BLaER1 treated with 17β-estradiol and CSF1 and Interleukin-3, amounts not matched to agents 10 nM and 100 nM (cell line): ENCODE measurements around the gene STX16.
A peak's percentile ranks its signal among the peaks of the same experiment; 100 is the strongest.

Experiments used
- H3K27ac ChIP-seq, 11 experiments: shearing (Covaris generic); formaldehyde crosslinking; 2 replicates each; pipeline ENCODE4 v1.8.1; 2022
- H3K27me3 ChIP-seq, 11 experiments: shearing (Covaris generic); formaldehyde crosslinking; 2 replicates each; pipeline ENCODE4 v1.8.1; 2022
- H3K36me3 ChIP-seq, 11 experiments: shearing (Covaris generic); formaldehyde crosslinking; 2 replicates each; pipeline ENCODE4 v1.8.1; 2022
- H3K4me1 ChIP-seq, 10 experiments: shearing (Covaris generic); formaldehyde crosslinking; 2 replicates each; pipeline ENCODE4 v1.8.1; 2022
- H3K4me2 ChIP-seq, 11 experiments: shearing (Covaris generic); formaldehyde crosslinking; 2 replicates each; pipeline ENCODE4 v1.8.1; 2022
- H3K4me3 ChIP-seq, 10 experiments: shearing (Covaris generic); formaldehyde crosslinking; 2 replicates each; pipeline ENCODE4 v1.8.1; 2022
- H3K9ac ChIP-seq, 11 experiments: shearing (Covaris generic); formaldehyde crosslinking; 2 replicates each; pipeline ENCODE4 v1.8.1; 2022
- H3K9me3 ChIP-seq, 11 experiments: shearing (Covaris generic); formaldehyde crosslinking; replicated peaks in 1 of 11; 2 replicates each; pipeline ENCODE4 v1.8.1; 2022
- H4K20me1 ChIP-seq, 11 experiments: shearing (Covaris generic); formaldehyde crosslinking; 2 replicates each; pipeline ENCODE4 v1.8.1; 2022
- Cebpa-rat ChIP-seq, 11 experiments: shearing (Covaris generic); IDR thresholded peaks; 2 replicates each; pipeline ENCODE4 v1.8.1; 2022

The STX16 gene

DNA sequence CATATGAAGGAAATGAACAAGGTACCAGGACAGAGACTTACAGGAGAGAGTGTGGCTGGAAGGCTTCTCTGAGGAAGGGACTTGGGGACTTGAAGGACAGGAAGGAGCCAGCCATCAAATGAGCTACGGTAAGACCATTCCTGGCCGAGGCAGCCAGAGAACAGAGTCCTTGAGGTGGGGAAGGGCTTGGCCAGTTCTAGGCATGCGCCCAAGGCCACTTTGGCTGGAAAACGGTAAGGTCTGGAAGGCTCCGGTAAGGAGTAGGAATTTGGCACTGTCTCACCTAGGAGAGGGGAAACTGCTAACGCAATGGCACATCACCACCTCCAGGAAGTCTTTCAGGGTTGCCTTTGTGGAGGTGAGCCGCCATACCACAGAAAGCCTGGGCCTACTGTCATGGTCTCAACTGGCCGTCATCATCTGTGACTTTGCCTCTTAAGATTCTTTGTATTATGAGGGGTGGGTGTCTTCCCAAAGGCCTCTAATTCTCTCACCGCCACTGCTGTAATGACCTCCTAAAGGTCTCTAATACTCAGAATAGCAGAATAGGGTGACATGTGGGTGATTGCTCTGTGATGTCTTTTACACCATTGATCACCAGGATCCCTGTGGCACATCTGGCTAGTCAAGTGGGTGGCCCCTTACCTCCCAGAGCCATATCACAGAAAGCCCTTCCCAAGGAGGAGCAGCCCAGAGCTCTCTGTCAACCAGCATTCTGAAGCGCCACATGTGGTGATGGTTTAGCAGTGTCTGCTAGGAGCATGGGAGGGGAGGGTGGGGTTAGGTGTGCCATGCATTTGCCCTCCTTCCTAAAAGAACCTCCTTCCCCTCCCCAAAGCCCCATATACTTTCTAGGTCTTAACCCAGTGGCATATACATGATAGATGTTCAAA, 17.7 kb upstream of the STX16 start:
- Histone ChIP-seq H3K36me3 (no peaks in the 10 kb centered on the region), H4K20me1 (no peaks in the 10 kb centered on the region), H3K9me3 (no peaks in the 10 kb centered on the region), H3K4me3 (no peak overlapping the region), H3K27me3 (no peaks in the 10 kb centered on the region), H3K4me1 (peaks cover 12 to 22% (median 15%) of the 10 kb centered on the region in 10 experiments), H3K9ac (no peak overlapping the region), H3K27ac (no peak overlapping the region), H3K4me2 (peak overlapping the region in 1 of 11 experiments; percentile 81; a peak in 1 of 22 replicates)
- no peak for TF ChIP-seq Cebpa-rat (IDR thresholded peaks at IDR 0.05)

DNA sequence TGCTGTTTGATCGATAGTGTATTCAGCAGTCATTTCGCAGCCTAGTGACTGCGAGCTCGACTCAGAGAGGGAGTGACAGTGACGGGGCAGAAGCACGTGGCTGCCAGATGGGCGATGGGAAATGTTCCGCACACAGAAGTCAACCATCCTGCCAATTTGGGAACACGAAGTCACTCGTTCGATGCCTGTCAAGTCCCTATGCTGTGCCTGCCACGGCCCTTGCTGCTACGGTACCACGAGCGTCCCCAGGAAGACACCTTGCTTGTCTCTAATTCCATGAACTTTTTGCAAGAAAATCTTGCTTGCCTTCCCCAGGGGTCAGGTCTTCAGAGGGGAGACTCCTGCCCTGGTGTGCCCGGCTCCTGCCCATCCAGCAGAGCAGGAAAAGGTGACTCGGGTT, 17.0 kb upstream of the STX16 start:
- H3K27ac ChIP-seq: no peak overlapping the region
- no peaks in the 10 kb centered on the region for H3K36me3 ChIP-seq
- H3K4me3 ChIP-seq: no peak overlapping the region
- no peaks in the 10 kb centered on the region for H3K27me3 ChIP-seq
- H4K20me1 ChIP-seq: no peaks in the 10 kb centered on the region
- H3K4me2 ChIP-seq: peak overlapping the region; percentile 67 to 87 (median 81)
- H3K9me3 ChIP-seq: no peaks in the 10 kb centered on the region
- H3K4me1 ChIP-seq: peaks cover 12 to 22% (median 15%) of the 10 kb centered on the region in 10 experiments
- peak overlapping the region in 2 of 11 experiments; percentile 14 to 43; a peak in 3 of 22 replicates for H3K9ac ChIP-seq
- TF ChIP-seq Cebpa-rat (IDR thresholded peaks at IDR 0.05): no peak

DNA sequence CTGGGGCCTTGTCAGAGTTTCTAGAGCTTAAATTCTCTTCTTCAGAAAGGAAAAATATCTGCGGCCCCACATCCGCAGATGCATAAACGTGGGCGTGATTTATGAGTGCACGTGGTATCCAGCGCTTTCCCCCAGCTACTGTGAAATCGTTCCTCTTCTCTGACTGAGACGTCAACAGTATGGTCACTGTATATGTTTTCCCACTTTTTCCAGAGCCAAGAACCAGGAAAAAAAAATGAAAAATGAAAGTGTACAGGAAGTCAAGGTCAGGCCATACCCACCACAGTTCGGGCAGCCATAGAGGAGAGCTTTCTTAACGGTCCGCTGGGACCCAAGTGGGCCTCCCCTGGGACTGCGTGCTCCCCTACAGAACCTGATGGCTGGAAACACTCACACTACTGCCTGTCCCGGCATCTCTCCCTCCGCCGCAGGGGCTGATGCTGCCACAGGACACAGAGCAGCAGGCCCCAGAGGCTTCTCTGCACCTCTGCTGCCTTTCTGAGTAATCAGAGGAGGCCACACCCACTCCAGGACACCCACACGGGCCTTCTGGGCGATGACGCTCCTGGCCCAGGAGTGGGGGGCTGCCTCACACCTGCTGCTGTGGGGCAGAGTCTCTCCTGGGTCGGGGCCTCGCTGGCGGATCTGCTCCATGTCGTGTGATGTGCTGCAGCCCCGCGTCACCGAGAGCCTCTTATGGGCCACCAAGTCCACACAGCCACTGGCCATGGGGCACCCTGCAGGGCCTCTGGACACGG, 16.4 kb upstream of the STX16 start:
- Histone ChIP-seq H3K27ac (no peak overlapping the region), H3K4me3 (no peak overlapping the region), H3K9me3 (no peaks in the 10 kb centered on the region), H3K4me2 (peak overlapping the region; percentile 67 to 87 (median 81)), H3K9ac (peak overlapping the region in 5 of 11 experiments; percentile 7 to 43 (median 37); a peak in 5 of 22 replicates), H3K36me3 (no peaks in the 10 kb centered on the region), H3K4me1 (peaks cover 12 to 22% (median 15%) of the 10 kb centered on the region in 10 experiments), H4K20me1 (no peaks in the 10 kb centered on the region), H3K27me3 (no peaks in the 10 kb centered on the region)
- TF ChIP-seq Cebpa-rat (IDR thresholded peaks at IDR 0.05): no peak

DNA sequence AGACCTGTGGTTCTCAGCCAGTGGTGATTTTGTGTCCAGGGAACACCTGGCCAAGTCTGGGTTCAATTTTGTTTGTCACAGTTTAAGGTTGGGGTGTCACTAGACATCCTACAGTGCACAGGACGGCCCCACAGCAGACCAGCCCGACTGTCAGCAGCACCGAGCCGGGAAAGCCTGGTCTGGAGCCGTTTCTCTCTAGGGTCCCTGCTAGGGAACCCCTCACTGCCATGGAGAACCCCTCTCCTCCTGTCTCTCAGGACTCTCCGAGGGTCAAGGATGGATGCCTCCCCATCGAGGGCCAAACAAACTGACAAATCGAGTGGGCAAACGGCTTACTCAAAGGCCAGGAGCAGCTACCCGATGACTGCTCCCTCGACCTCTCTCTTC, 15.8 kb upstream of the STX16 start:
- Histone ChIP-seq H3K27me3 (no peaks in the 10 kb centered on the region), H3K27ac (no peak overlapping the region), H3K4me3 (no peak overlapping the region), H3K36me3 (no peaks in the 10 kb centered on the region), H3K9ac (peak overlapping the region in 3 of 11 experiments; percentile 14 to 38 (median 37); a peak in 2 of 22 replicates), H3K4me1 (peaks cover 12 to 22% (median 15%) of the 10 kb centered on the region in 10 experiments), H3K9me3 (no peaks in the 10 kb centered on the region), H3K4me2 (peak overlapping the region; percentile 67 to 87 (median 81)), H4K20me1 (no peaks in the 10 kb centered on the region)
- TF ChIP-seq Cebpa-rat (IDR thresholded peaks at IDR 0.05): no peak

DNA sequence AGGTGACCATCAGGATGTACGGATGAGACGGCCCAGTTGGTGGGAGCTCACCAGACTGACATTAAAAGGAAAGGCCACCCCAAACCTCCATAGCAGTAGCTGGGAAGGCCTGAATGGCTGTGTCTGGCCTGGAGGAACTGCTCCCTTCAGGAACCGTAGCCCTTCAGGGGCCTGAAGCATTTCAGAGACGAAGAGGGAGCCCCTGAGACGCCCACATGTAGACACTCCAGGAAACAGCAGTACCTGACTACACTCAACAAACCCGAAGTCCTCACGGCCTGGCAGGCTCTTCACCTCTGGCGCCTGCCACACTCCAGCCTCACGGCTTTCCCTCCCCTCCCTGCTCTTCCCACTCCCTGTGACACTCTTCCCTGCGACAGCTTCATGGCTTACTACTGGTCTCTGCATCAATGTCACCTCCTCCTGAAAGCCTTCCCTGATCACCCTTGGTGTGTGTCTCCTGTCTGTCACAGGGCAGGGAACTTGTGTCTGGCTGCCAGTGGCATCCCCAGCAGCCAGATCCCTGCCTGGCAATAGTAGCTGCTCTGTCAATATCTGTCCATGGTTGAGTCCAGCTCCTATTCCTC, 14.6 kb upstream of the STX16 start:
- Histone ChIP-seq H3K9me3 (no peaks in the 10 kb centered on the region), H3K4me1 (peaks cover 12 to 22% (median 15%) of the 10 kb centered on the region in 10 experiments), H3K36me3 (no peaks in the 10 kb centered on the region), H3K27ac (no peak overlapping the region), H3K9ac (no peak overlapping the region), H4K20me1 (no peaks in the 10 kb centered on the region), H3K4me3 (no peak overlapping the region), H3K27me3 (no peaks in the 10 kb centered on the region), H3K4me2 (0 out of 22 replicates have a peak overlapping the region, but pooled peaks of 1 of the 11 experiments have one; percentile 10)
- no peak for TF ChIP-seq Cebpa-rat (IDR thresholded peaks at IDR 0.05)

DNA sequence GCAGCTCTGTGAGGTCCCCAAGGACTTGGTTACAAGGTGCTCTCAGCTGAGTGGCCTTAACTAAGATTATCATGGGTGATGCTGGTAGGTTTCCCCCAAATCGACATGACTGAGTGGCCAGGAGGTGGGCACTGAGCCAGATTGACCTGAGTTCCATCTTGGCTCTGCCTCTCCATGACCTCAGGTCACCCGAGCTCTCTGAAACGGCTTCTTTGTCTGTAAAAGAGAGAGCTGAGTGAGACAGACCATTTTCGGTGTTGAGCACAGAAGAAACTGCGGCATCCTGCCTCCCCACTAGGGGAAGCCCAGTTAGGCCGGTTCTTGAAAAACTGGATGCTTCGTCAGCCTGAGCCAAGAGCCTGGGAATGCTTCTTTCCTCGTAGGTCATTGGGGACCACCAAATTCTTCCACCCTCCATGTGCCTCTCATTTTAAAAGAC, 14.1 kb upstream of the STX16 start:
- H3K4me3 ChIP-seq: no peak overlapping the region
- no peak overlapping the region for H3K27ac ChIP-seq
- no peaks in the 10 kb centered on the region for H3K9me3 ChIP-seq
- H3K27me3 ChIP-seq: no peaks in the 10 kb centered on the region
- no peak for TF ChIP-seq Cebpa-rat (IDR thresholded peaks at IDR 0.05)
- H3K4me1 ChIP-seq: peaks cover 12 to 22% (median 15%) of the 10 kb centered on the region in 10 experiments
- no peak overlapping the region for H3K9ac ChIP-seq
- H4K20me1 ChIP-seq: no peaks in the 10 kb centered on the region
- H3K4me2 ChIP-seq: no peak overlapping the region
- no peaks in the 10 kb centered on the region for H3K36me3 ChIP-seq

DNA sequence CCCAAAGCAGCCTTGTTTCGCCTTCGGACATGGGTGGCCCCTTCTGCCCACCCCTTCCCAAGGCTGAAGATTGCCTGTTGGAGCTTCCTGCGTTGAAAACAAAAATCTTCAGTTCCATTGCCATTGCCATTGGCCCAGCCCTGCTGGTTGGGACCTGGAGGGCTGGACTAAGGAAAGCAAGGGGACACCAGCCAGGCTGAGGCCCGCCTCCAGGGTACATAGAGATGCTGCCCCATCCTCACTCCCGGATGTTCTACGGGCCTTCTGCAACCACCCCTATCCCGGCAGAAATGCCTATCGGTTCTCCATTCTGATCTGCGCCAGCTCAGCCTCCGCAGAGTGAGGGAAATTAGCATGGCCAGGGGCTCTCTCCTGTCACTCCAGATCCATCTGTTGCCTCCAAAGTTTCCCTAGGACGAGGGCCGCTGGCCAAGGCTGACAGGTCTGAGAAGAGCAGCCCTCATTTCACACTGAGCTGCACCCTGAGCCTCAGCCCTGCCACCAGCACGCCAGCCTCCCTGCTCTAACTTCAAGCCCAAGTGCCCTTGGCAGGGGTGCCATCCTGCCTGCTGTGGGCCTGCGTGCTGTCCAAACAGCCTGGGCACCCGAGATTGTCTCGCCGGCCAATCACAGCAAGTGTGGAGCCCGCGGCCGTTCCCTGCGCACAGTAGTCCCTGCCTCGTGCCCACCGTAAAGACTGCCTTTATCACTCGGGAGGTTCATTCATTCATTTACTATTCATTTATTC, 13.4 kb upstream of the STX16 start:
- no peaks in the 10 kb centered on the region for H3K9me3 ChIP-seq
- no peaks in the 10 kb centered on the region for H4K20me1 ChIP-seq
- no peak overlapping the region for H3K9ac ChIP-seq
- peaks cover 12 to 22% (median 15%) of the 10 kb centered on the region in 10 experiments for H3K4me1 ChIP-seq
- TF ChIP-seq Cebpa-rat (IDR thresholded peaks at IDR 0.05): no peak
- no peak overlapping the region for H3K4me2 ChIP-seq
- no peak overlapping the region for H3K27ac ChIP-seq
- H3K36me3 ChIP-seq: no peaks in the 10 kb centered on the region
- no peaks in the 10 kb centered on the region for H3K27me3 ChIP-seq
- no peak overlapping the region for H3K4me3 ChIP-seq

DNA sequence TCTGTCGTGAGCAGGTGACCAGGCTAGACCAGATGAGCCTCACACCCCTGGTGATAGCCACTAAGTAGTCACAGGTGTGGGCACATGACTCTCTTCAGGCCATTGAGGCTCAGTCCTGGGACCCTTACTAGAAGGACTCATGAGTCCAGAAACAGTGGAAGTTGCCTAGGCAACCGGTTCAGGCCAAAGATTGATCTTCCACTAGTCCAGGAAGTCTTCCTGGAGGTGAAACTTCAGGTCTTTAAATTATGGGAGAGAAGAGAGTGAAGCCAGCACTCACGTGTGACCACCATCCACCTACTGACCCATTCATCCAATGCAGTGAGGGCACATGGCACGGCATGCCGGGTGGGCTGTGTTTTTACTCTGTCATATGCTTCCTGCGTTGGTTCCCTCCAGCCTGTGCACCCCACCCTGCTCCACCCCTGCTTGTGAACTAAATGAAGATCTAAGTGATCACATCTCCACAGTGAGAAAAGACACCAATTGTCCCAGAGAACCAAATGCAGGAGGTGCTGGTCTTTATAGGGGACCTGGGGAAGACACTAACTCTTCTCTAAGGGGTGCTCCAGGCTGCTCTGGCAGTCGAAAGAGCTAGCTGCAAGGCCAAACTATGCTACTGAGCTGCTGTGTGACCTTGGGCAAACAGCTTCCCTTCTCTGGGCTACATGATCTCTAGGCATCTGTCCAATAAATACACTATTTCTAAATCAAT, 12.5 kb upstream of the STX16 start:
- Histone ChIP-seq H4K20me1 (no peaks in the 10 kb centered on the region), H3K27ac (no peak overlapping the region), H3K27me3 (no peaks in the 10 kb centered on the region), H3K9ac (no peak overlapping the region), H3K4me1 (peaks cover 12 to 22% (median 15%) of the 10 kb centered on the region in 10 experiments), H3K4me3 (no peak overlapping the region), H3K36me3 (no peaks in the 10 kb centered on the region), H3K4me2 (no peak overlapping the region), H3K9me3 (no peaks in the 10 kb centered on the region)
- no peak for TF ChIP-seq Cebpa-rat (IDR thresholded peaks at IDR 0.05)
